NCI-H446 treated with DMSO at 0.1 percent for 48 hours (cell line): ENCODE results near the gene CCDC93.

Experiments used
- DNase-seq: peaks from one replicate; lab custom pipeline; 2025; lab: John Stamatoyannopoulos, UW

Gene CCDC93

DNA sequence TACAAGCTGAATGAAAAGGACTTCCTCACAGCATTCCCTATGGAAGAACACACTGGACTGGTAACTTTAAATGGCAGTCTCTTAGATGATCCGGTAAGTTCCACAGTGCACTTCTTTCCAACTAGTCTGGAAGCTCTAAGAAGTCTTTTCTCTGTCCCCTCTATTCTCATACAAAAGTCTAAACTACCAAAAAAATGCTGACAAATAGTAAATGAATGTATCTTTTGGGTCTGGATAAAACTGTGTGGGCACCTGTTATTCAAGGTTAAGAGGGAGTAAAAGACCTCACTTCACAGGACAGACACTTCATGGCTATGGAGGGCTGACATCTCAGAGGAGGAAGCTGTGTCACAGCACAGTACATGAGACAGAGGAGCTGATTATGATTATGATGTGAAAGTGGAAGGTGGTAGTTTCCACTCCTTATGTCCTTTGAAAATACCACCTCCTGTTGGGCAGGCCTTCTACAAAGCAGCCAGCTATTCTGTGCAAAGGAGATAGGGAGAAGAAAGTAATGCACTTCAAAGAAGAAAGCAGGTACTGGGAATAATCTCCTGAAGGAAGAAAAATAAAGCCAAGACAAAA, 23.9 kb downstream of the CCDC93 start:
- DNase-seq, result no peak

DNA sequence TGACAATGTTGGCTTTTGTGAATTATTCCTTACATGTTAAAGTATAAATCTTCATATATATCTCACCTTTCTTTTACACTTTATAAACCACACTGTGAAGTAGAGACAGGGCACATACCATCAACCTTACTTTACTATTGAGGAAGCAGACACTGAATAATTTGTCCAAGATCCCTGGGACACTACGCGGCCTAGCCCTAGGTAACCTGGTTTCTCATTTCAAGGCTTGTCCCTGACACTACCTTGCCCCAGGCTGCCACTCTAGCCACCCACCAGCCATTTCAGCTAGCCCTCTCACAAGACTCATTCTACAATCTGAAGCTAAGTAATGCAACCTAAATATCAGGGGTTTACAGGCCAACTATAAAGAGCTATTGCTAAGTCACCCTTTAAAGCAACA, 26.7 kb downstream of the CCDC93 start:
- no peak for DNase-seq

DNA sequence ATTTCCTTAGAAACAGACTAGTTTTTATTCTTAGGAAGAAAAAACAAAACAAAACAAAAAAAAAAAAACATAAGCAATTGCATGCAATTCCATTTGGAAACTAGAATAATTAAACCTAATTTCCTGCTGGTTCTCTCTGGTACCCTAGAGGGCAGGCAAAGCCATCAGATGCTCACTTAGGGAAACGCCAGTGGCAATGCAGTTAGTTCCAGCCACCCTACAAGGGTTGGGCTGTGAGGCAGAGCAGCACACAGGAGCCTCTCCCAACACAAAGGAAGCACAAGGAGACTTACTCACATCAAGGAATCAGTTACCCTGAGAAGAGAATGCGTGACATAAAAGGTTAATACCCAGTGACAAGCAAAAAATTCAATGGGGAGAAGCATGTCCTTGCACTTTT, 28.8 kb downstream of the CCDC93 start:
- no peak for DNase-seq

DNA sequence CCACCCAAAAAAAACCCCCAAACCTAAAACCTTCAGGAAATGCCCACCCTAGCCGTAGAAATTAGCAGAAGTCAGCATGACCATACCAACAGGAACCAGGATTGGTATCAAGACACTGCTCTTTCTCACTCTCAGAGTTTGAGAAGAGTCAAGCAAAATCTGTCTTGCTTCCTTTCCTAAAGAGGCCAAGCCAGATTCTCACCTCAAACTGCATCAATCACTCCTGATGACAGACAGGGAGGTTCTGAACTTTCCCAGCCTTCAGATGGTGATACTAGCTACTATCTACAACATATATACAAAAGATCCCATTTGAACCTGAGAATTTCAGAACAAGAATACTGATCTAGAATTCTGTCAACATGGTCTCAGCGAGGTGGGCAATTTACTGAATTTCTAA, 29.7 kb downstream of the CCDC93 start:
- no peak for DNase-seq

DNA sequence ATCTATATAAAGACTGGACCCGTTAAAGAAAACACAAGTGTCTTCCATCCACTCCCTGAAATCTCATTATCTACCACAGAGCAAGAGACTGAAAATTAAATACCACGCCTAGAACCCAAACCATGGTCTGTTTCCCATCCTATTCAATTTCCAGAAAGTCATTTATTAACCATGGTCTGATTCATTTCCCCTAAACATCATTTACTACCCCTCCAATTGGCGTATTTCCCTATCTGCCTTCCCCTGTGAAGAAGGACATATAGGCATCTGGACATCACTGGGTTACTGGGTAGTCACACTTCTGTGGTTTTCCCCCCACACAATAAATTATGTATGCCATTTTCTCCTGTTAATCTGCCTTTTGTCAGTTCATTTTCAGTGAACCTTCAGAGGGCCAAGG, 30.8 kb downstream of the CCDC93 start:
- no peak for DNase-seq

DNA sequence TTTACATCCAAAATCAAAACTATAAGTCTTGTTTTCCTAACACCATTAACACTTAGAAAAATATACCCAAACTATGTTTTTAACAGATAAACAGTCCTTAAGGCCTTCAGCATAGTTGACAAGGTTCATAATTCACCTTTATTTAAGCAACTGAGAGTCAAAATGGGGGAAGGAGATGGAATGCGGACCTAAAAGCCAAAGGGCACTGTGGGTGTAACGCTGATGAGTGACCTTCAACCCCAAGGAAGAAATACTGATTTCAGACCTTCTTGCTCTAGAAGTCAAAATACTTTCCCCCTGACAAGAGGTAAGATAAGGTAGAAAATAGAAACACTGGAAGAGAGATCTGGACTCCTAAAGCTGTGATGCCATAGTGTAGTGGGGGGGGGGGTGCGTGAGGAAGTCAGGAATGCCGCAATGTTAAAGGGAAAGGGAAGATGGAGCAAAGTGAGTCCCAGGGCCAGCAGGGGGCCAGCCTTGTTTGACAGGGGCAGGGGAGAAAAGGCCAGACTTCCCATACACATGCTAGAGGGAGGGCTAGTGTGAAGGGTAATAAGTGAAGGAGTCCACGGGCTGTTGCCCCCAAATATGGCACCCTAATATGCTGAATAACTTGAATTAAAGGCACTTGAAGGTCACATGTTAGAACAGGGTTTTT, 31.4 kb downstream of the CCDC93 start:
- DNase-seq, result no peak

DNA sequence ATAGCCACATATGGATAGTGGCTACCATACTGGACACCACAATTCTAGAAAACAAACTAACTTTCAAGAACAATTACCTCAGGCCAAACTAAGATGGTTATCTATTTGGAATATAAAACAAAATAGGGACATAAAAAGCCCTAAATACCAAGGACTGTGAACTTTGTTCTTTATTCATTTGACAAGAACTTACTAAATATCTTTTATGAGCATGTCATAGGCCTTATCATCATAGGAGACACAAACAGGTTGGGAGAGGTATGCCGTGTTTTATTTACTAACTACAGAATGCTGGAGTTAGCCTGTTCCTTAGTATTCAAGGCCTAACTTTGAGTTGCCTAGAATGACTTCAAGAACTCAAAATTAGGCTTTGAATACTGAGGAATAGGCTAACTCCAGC, 32.1 kb downstream of the CCDC93 start:
- DNase-seq, result no peak

DNA sequence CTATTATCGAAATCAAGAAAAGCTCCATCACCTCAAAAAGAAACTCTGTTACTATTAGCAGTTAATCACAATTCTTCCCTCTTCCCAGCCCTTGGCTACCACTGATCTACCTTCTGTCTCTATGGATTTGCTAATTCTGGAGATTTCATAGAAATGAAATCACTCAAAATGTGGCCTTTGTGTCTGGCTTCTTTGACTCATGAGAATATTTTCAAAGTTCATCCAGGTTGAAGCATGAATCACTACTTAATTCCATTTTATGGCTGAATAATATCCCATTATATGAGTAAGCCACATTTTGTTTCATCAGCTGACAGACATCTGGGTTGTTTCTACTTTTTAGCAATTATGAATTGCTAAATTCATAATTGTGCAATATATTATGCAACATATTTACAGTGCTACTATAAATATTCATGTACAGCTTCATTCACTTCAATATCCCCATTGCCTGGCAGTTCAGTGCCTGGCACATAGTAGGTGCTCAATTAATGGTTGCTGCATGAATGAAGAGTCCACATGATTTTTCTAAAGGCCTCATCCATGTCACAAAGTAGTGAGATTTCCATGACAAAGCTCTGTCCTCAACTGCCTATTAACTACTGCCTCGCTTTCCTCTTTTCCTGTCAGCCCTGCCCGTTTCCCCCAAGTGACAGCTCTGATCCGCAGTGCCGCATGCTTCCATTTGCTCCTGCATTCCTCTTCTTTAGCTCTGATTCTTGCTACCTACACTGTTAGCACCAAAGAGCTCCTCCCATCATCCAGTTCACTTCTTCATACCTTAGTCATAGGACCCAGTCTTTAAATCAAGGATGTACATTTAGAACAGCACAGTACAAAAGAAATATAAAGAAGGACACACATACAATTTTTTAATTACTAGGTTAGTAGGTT, 32.8 kb downstream of the CCDC93 start:
- DNase-seq, result no peak

DNA sequence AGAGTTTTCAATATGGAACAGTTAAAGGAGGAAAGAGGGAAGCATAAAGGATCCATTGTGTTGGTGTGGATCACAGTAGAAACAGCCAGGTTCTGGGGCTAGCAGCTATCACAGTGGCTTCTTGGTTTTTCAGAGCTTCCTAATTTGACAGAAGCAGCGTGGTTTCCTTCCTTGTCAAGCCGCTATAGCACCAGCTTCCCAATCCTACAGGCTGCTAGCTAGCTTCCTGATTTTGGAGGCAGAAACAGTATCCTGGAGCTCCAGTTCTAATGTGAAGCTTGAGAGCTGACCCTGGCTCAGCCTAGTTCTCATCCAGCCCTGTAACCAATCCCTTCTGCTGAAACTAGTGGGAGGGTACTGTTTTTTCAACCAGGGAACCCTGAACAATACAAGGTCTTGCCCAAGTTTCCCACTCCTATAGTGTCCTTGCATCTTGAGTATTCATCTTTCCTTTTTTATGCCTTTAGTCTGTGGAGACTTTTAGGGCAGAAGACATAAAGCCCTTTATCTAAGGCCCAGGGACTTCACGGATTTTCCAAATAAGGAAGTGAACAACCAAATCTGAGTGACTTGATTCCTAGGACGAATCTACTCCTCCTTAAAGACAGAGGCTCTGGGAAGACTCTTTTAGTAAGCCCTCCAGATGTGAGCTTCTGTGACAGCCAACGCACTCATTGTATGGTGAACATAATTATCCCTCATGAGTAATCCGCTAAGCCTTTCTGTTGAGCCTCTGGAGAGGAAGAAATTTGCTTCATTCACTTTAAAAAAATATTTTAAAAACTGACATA, 33.8 kb downstream of the CCDC93 start:
- DNase-seq, result no peak

DNA sequence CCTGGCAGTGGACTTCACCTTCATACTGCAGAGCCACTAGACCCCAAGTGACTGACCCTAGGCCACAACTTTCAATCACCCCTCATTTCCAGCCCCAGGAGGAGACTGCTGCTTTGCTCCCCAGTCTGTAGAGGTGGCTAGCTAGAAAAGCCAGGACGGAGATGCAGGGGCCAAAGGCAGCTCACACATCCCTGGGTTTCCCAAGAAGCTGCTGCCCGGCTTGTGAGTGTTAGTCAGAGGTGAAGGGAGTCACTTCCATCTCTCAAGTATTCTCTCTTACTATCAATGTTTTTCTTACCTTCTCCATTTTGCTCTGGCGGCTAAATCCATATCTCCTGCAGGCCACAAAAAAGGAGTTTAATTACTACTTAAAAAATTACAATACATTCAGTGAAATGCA, 36.2 kb downstream of the CCDC93 start:
- no peak for DNase-seq

DNA sequence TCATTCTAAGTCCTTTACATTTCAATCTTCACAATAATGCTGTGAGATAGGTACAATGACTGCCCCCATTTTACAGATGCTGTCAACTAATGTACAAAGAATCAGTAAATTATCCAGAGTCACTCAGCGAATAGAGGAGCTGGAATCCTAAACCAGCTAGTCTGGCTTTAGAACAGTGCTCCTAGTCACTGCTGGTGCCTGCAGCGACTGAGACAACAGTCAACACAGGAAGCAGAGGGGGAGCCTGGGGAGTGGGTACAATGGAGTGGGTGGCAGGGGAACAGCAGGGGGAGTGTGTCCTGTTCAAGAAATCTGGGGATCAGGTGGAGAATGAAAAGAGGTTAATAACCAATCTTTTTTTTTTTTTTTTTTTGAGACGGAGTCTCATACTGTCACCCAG, 37.3 kb downstream of the CCDC93 start:
- no peak for DNase-seq

DNA sequence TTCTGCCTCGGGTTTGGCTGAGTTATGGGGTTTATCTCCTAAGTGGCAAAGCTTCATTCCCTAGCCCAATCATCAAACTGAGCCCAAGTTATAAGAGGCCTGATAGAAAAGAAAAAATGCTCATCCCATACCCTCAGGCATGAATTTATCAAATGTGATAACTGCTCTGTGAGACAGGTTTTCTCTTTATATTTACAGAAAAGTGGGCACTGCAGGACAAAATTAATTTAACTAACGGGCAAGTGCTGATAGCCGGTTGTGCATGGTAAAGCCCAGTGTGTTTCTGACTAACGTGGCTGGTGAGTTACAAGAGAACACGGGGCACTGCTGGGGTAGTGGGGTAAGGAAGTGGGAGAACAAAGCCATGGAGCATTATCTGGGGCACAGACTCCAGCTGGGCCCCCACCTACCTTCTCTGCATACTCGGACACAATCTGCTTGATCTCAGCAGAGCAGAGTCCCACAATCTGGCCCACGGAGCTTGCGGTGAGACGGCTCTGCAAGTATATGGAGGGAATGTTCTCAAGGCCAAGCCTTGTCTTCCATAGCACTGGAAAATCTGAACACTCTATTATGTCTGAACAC, 40.3 kb downstream of the CCDC93 start:
- DNase-seq, result no peak

DNA sequence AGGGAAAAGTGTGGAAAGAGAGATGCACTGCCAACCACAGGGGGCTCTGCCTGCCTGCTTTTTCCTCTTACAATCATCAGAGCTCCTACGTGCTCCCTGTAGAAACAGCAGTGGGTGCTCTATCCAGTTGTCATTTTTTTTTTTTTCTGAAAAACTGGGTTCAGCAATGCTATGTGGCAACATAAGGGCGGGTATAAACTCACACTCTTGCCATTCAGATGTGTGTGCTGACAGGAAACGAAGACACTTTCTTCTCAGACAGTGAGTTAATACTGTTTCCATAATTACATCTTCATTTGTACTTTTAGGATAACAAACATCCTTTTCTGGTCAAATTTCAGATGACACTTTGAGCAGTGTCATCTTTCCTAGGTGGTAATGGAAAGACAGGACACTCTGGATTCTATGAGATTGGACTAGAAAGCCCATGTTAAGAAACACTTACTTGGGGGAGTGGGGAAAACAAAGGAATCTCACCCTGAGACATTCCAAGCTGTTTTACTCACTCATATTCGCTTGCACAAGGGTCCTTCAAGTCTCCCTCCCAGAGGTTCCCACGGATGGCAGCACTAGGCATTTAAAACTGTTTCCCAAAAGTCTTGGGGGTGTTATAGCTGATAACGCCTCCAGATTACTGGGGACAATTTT, 41.3 kb downstream of the CCDC93 start:
- no peak for DNase-seq

DNA sequence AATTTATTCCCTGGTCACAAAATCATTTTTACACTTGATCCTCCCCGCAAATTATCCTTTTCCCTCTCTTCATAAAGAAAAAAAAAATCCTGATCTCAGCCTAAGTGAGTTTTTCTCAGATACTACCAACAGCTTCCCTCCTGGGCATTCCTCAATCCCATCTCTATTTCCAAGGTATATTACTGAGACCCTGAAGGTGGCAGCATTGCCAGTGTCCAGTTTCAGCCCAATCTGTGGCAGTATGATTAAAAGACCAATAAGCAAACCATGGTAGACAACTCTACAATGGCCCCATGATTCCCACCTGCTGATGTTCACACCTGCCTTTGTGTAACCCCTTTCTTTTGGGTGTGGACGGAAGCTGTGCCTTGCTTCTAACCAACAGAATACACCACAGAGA, 45.1 kb downstream of the CCDC93 start:
- DNase-seq, result no peak

DNA sequence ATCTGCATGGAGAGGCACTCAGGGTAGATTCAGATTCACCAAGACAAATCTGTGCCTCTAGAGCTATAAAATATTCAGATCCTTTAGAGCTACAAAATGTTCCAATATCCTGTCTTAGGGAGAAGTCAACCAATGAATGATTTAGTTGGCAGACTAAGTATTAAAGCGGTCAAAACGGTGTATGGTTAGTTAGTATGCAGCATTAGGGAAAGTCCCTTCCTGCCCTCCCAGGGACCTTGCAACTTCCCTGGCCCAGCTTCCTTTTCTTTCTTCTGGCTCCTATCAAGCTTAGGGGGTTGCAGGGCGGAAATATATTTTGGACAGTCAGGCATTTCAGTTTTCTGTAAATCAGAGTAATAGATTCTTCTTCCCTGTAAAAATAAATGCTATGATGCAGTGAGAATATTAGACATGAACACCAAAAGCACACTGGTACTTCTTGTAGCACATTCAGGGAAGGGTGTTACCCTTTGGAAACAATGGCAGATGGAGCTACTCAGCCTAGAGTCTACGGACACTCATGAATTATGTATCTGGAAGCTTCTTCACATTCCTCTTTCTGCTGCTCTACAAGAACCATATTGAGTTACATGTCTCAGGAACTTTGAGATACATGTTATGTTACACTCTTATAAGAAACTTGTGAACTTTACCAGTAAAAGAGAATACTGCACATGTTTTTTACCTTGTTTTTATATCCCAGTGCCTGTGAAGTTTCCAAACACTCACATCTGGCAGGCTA, 45.7 kb downstream of the CCDC93 start:
- no peak for DNase-seq

DNA sequence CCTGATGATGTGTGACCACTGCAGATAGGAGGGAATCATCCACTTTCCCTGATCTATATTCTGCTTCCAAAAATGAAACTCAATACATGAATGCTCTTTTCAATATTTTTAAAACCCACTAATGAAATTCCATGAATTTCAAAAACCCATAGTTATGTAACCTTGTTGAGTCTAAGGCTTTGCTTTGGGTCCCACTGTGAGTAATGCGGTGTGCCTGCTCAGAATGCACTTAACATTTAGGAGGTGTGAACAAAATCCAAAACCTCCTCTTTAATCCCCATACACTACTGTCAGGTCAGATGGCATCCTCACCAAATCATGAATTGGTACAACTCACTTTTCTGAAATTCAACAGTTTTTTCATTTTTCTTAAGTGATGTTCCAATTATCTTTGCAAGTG, 50.4 kb downstream of the CCDC93 start:
- DNase-seq, result no peak

DNA sequence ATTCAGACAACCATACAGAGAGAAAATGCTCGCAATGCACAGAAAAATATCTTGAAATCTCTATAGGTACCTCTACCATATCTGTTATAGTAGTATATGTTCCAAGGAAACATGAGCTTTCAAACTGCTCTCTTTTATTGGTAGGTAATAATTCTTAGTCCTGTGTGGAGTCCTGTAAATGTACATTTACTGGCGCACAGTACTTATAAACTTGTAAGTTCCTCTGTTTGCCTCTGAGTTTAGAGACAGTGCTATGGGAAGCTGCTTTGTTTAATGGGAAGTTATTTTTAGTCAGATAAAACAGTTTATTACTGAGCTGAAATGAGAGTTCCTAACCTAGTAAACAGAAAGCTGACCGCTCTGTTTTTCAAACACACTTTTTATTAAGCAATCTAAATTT, 52.7 kb downstream of the CCDC93 start:
- DNase-seq, result no peak

DNA sequence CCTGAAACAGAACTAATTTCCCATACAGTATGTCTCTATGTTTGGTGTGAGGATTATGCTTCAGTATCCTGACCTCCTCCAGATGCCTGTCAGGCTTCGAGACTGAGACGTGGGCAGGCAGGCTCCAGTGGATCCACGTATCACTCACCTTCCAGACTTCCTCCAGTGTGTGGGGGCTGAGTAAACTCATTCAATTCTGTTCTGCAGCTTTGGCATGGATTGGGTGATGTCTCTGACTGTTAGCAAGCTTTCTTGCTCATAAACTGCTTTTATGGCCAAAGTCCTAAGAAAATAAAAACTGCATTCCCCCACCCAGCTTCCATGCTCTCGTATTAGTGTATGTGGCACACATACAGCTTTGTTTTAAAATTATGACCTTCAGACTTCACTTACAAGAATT, 53.6 kb downstream of the CCDC93 start:
- DNase-seq, result no peak

DNA sequence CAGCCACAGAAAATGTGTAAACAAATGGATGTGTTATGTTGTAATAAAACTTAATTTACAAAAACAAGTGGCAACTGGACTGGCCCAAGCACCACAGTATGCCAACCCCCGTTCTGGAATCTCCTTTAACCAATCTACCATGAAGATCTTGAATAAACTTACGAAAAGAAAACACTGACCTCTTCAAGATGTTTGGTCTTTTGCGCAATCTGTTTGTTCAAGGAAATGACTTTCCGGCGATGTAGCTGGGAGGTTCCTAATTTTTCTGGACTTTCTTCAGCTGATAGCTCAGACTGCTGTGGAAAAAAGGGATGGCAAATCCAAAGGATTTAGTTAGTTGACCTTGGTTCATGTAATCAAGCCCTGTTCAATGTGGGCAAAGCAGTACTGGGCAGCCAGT, 55.7 kb downstream of the CCDC93 start:
- no peak for DNase-seq

DNA sequence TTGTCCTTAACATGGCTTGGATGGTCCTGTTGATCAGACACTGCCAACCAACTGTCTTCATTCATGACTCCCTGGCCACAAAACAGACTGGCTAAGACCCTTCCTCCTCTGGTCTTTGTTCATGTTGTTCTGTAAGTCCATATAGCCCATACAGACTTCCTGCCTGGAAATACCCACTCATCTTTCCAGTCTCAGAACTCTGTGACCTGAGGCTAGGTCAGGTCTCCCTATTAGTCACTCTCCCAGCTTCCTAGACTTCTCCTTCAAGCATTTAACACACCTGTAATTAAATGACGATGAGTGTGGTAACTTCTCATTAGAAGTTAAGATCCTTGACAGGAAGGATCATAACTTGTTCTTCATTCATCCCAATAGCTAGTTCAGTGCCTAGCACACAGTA, 56.3 kb downstream of the CCDC93 start:
- no peak for DNase-seq
